ENCODE results near the gene METTL16.
"Not testable (repeated sequence)": the region's sequence is repeated elsewhere in the genome, so short reads cannot be mapped to it uniquely, and the experiment has no call there.

METTL16 gene

GRCh38 chr17:2503627-2504026 is 8.1 kb downstream of the METTL16 start:
- DNase-seq (ENCODE audit: low read depth in 2 of 3, low spot score in 2 of 3): no peak

- no peak for DNase-seq (ENCODE audit: low read depth in 2 of 3, low spot score in 2 of 3)
Measured at GRCh38 chr17:2502871-2503580, 8.7 kb downstream of the METTL16 start.

- DNase-seq (ENCODE audit: low read depth in 2 of 3, low spot score in 2 of 3): no peak
Measured at GRCh38 chr17:2500446-2500845, 11.2 kb downstream of the METTL16 start.

GRCh38 chr17:2489286-2489685 is 22.4 kb downstream of the METTL16 start:
- DNase-seq (ENCODE audit: low read depth in 2 of 3, low spot score in 2 of 3): not testable (repeated sequence)

GRCh38 chr17:2487306-2487705 is 24.4 kb downstream of the METTL16 start:
- no peak for DNase-seq (ENCODE audit: low read depth in 2 of 3, low spot score in 2 of 3)

- not testable (repeated sequence) for DNase-seq (ENCODE audit: low read depth in 2 of 3, low spot score in 2 of 3)
Measured at GRCh38 chr17:2486709-2487108, 25.0 kb downstream of the METTL16 start.

- DNase-seq (ENCODE audit: low read depth in 2 of 3, low spot score in 2 of 3): no peak
Measured at GRCh38 chr17:2485970-2486369, 25.7 kb downstream of the METTL16 start.

- DNase-seq (ENCODE audit: low read depth in 2 of 3, low spot score in 2 of 3): no peak
Measured at GRCh38 chr17:2485543-2485942, 26.1 kb downstream of the METTL16 start.

- DNase-seq (ENCODE audit: low read depth in 2 of 3, low spot score in 2 of 3): no peak
Measured at GRCh38 chr17:2484876-2485275, 26.8 kb downstream of the METTL16 start.

- no peak for DNase-seq (ENCODE audit: low read depth in 2 of 3, low spot score in 2 of 3)
Measured at GRCh38 chr17:2483084-2483483, 28.6 kb downstream of the METTL16 start.

GRCh38 chr17:2482218-2482617 is 29.5 kb downstream of the METTL16 start:
- no peak for DNase-seq (ENCODE audit: low read depth in 2 of 3, low spot score in 2 of 3)

- no peak for DNase-seq (ENCODE audit: low read depth in 2 of 3, low spot score in 2 of 3)
Measured at GRCh38 chr17:2481760-2482159, 29.9 kb downstream of the METTL16 start.

- no peak for DNase-seq (ENCODE audit: low read depth in 2 of 3, low spot score in 2 of 3)
Measured at GRCh38 chr17:2478458-2478857, 33.2 kb downstream of the METTL16 start.

GRCh38 chr17:2475056-2475455 is 36.6 kb downstream of the METTL16 start:
- no peak for DNase-seq (ENCODE audit: low read depth in 2 of 3, low spot score in 2 of 3)

- DNase-seq (ENCODE audit: low read depth in 2 of 3, low spot score in 2 of 3): no peak
Measured at GRCh38 chr17:2474371-2474770, 37.3 kb downstream of the METTL16 start.

- DNase-seq (ENCODE audit: low read depth in 2 of 3, low spot score in 2 of 3): no peak
Measured at GRCh38 chr17:2468270-2468669, 43.4 kb downstream of the METTL16 start.

GRCh38 chr17:2466931-2467330 is 44.8 kb downstream of the METTL16 start:
- DNase-seq (ENCODE audit: low read depth in 2 of 3, low spot score in 2 of 3): no peak

GRCh38 chr17:2462481-2462880 is 49.2 kb downstream of the METTL16 start:
- DNase-seq (ENCODE audit: low read depth in 2 of 3, low spot score in 2 of 3): no peak

GRCh38 chr17:2459917-2460271 is 51.8 kb downstream of the METTL16 start:
- DNase-seq (ENCODE audit: low read depth in 2 of 3, low spot score in 2 of 3): no peak

- DNase-seq (ENCODE audit: low read depth in 2 of 3, low spot score in 2 of 3): no peak
Measured at GRCh38 chr17:2457913-2458312, 53.8 kb downstream of the METTL16 start.

GRCh38 chr17:2456475-2456874 is 55.2 kb downstream of the METTL16 start:
- no peak for DNase-seq (ENCODE audit: low read depth in 2 of 3, low spot score in 2 of 3)

GRCh38 chr17:2455956-2456355 is 55.7 kb downstream of the METTL16 start:
- DNase-seq (ENCODE audit: low read depth in 2 of 3, low spot score in 2 of 3): no peak

- no peak for DNase-seq (ENCODE audit: low read depth in 2 of 3, low spot score in 2 of 3)
Measured at GRCh38 chr17:2453866-2454265, 57.8 kb downstream of the METTL16 start.

Measured in activated CD8-positive, alpha-beta memory T cell treated with anti-CD3 and anti-CD28 coated beads for 48 hours (primary cell).